ENCODE data around the gene TMCO4. TPM values are rescaled to one million over a fixed set of nuclear protein-coding genes. Genes with fewer than 3 reads are reported as not detected.

Gene TMCO4
- total and polyA plus RNA-seq, 10 of the 15 experiments (the other 5 are each of a cell fraction or from before 2014, with no cell fraction given) = 2.4 to 20.8 (median 13.0) TPM

DNA sequence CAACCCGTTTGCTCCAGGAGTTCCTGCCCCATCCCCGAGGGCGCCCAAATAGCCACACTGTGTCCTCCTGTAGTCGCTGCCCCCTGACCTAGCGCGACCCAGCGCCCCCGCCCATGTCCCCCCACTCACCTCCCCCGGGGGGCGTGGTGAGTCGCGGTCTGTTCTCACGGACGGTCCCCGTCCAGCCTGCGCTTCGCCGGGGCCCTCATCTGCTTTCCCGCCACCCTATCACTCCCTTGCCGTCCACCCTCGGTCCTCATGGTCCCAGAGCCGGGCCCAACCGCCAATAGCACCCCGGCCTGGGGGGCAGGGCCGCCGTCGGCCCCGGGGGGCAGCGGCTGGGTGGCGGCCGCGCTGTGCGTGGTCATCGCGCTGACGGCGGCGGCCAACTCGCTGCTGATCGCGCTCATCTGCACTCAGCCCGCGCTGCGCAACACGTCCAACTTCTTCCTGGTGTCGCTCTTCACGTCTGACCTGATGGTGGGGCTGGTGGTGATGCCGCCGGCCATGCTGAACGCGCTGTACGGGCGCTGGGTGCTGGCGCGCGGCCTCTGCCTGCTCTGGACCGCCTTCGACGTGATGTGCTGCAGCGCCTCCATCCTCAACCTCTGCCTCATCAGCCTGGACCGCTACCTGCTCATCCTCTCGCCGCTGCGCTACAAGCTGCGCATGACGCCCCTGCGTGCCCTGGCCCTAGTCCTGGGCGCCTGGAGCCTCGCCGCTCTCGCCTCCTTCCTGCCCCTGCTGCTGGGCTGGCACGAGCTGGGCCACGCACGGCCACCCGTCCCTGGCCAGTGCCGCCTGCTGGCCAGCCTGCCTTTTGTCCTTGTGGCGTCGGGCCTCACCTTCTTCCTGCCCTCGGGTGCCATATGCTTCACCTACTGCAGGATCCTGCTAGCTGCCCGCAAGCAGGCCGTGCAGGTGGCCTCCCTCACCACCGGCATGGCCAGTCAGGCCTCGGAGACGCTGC, 133.9 kb downstream of the TMCO4 start:
- H3K4me3 ChIP-seq = peak overlapping the region; percentile 41; the same call in 1 of the 2 replicates
- ATAC-seq (no peak), DNase-seq (ENCODE audit: low read depth, low spot score) (no peak), FAIRE-seq (no peak)
- ChIA-PET RAD21 (ENCODE audit: unreplicated experiment) (no interaction called here), POLR2A (no interaction called here), CTCF (interaction anchor here (3.8 kb wide), 1 partner anchor 38 kb away, joined by 28 read pairs; no protein-coding TSS in a partner anchor), SMC1A (ENCODE audit: uncharacterized antibody, unreplicated experiment) (no interaction called here)
- intact Hi-C loops (cut with micrococcal nuclease; ENCODE audit: unreplicated experiment) = no loop called here
- H3K4me2 ChIP-seq (ENCODE audit: control insufficient read depth, insufficient read depth) = peak overlapping the region; percentile 0; the same call in 1 of the 2 replicates
- H3K4me1 ChIP-seq (ENCODE audit: control insufficient read depth, insufficient read depth, low read length) = peaks cover 6% of the 10 kb centered on the region; the same call in 1 of the 2 replicates
- WGBS (ENCODE audit: insufficient coverage, insufficient replicate concordance, low lambda C conversion rate, missing lambda C conversion rate) = 49% methylated on average over 67 of the region's 84 CpGs
- H3K27ac ChIP-seq (ENCODE audit: control insufficient read depth, insufficient read depth) = no peak overlapping the region
- BruUV-seq (replicated peaks) = no TSS peak
- no peaks in the 10 kb centered on the region for H3K36me3 ChIP-seq (ENCODE audit: control insufficient read depth in 2 of 2, insufficient read depth in 2 of 2, low read length in 1 of 2)
- TF ChIP-seq, protein P1, sequence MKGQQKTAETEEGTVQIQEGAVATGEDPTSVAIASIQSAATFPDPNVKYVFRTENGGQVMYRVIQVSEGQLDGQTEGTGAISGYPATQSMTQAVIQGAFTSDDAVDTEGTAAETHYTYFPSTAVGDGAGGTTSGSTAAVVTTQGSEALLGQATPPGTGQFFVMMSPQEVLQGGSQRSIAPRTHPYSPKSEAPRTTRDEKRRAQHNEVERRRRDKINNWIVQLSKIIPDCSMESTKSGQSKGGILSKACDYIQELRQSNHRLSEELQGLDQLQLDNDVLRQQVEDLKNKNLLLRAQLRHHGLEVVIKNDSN (IDR thresholded peaks at IDR 0.05; ENCODE audit: borderline replicate concordance, extremely low read length, insufficient read depth, low read depth, low read length) = no peak
- TF ChIP-seq MEF2A (IDR thresholded peaks at IDR 0.05; ENCODE audit: insufficient read depth, low read depth, low read length) (no peak), JUNB (IDR thresholded peaks at IDR 0.05) (no peak), ZNF207 (IDR thresholded peaks at IDR 0.05; ENCODE audit: borderline replicate concordance) (no peak)
- TF ChIP-seq, protein P2, sequence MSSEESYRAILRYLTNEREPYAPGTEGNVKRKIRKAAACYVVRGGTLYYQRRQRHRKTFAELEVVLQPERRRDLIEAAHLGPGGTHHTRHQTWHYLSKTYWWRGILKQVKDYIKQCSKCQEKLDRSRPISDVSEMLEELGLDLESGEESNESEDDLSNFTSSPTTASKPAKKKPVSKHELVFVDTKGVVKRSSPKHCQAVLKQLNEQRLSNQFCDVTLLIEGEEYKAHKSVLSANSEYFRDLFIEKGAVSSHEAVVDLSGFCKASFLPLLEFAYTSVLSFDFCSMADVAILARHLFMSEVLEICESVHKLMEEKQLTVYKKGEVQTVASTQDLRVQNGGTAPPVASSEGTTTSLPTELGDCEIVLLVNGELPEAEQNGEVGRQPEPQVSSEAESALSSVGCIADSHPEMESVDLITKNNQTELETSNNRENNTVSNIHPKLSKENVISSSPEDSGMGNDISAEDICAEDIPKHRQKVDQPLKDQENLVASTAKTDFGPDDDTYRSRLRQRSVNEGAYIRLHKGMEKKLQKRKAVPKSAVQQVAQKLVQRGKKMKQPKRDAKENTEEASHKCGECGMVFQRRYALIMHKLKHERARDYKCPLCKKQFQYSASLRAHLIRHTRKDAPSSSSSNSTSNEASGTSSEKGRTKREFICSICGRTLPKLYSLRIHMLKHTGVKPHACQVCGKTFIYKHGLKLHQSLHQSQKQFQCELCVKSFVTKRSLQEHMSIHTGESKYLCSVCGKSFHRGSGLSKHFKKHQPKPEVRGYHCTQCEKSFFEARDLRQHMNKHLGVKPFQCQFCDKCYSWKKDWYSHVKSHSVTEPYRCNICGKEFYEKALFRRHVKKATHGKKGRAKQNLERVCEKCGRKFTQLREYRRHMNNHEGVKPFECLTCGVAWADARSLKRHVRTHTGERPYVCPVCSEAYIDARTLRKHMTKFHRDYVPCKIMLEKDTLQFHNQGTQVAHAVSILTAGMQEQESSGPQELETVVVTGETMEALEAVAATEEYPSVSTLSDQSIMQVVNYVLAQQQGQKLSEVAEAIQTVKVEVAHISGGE (CRISPR knock-in tag; IDR thresholded peaks at IDR 0.05) = no peak
- in situ Hi-C loops (cut with MboI) = no loop called here
- no peaks in the 10 kb centered on the region for H3K9me3 ChIP-seq (replicated peaks; ENCODE audit: control insufficient read depth, insufficient read depth, low read length)
- H3K27me3 ChIP-seq (replicated peaks in 1 of 2; ENCODE audit: control insufficient read depth in 2 of 2, insufficient read depth in 2 of 2, low read length in 1 of 2) = peaks cover 0 to 2% of the 10 kb centered on the region in 2 experiments; a peak in 1 of 4 replicates
- no peak overlapping the region for H2AFZ ChIP-seq (ENCODE audit: control insufficient read depth, low read depth, low read length)
- H3K9ac ChIP-seq (ENCODE audit: control insufficient read depth, insufficient read depth, low read length) = no peak overlapping the region
- H3K79me2 ChIP-seq (ENCODE audit: control insufficient read depth, insufficient read depth, low read length) = no peaks in the 10 kb centered on the region
- no peaks in the 10 kb centered on the region for H4K20me1 ChIP-seq (ENCODE audit: control insufficient read depth, insufficient read depth)
